SU-DHL-6 (cell line): ENCODE results near the gene XYLT1.

Experiments used
- CTCF ChIP-seq: fragments of 200-600 bp; sonication (generic); IDR thresholded peaks from one replicate; pipeline ENCODE4 v1.5.1; 2017; ENCODE audit warnings: antibody characterized with exemption, mild to moderate bottlenecking, low read length, moderate library complexity; ENCODE audit not compliant: insufficient read depth, poor library complexity, severe bottlenecking
- EZH2phosphoT487 ChIP-seq: fragments of 200-600 bp; sonication (generic), shearing (Covaris generic); conservative IDR thresholded peaks from 2 replicates; pipeline ENCODE4 v1.6.1; 2018; ENCODE audit warnings: mild to moderate bottlenecking, antibody characterized with exemption, low read length, moderate library complexity, mixed read lengths

- TF ChIP-seq CTCF (no peak), EZH2phosphoT487 (no peak)
Measured at GRCh38 chr16:17358846-17359245, 111.9 kb downstream of the XYLT1 start.
